Panc1 (cell line): Measurements from ENCODE around the gene PRKD1. TPM values are rescaled to one million over a fixed set of nuclear protein-coding genes. Genes with fewer than 3 reads are reported as not detected.

ENCODE experiments used
- ATAC-seq: fragments of 200-7000 bp; cut with Tn5 transposase; 2 replicates; pipeline ENCODE4 v1.9.1; 2020; ENCODE audit warnings: mild to moderate bottlenecking, moderate library complexity
- BruUV-seq: library from RNA; stranded (reverse); fragments of 400-500 nt; replicated peaks from 2 replicates; lab custom pipeline; 2021; lab: Mats Ljungman, UMichigan
- CTCF ChIA-PET: fragments of 300-600 bp; sonication (Branson Sonifier 250); formaldehyde crosslinking; loops from one replicate; lab custom pipeline; 2022; ENCODE audit warnings: antibody characterized with exemption; lab: Charles Lee
- POLR2A ChIA-PET: fragments of 300-600 bp; sonication (Branson Sonifier 250); formaldehyde crosslinking; loops from one replicate; lab custom pipeline; 2022; ENCODE audit warnings: antibody characterized with exemption; lab: Charles Lee
- DNase-seq: peaks from one replicate; pipeline ENCODE4 v3.0.0-alpha.2; 2010; ENCODE audit warnings: low read depth, low spot score
- H3K27ac ChIP-seq: 2 replicates; pipeline ENCODE4 v1.5.1; 2011; ENCODE audit warnings: mild to moderate bottlenecking, low read length, inconsistent platforms
- H3K27me3 ChIP-seq: fragments of 200-500 bp; sonication (Bioruptor generic); 2 replicates; pipeline ENCODE4 v1.6.0; 2014; ENCODE audit warnings: low read length, inconsistent platforms; ENCODE audit not compliant: control insufficient read depth, insufficient read depth
- H3K36me3 ChIP-seq: fragments of 200-500 bp; sonication (Bioruptor generic); 2 replicates; pipeline ENCODE4 v1.5.1; 2014; ENCODE audit warnings: inconsistent platforms, mild to moderate bottlenecking, low read length, moderate library complexity; ENCODE audit not compliant: control insufficient read depth, insufficient read depth
- H3K4me1 ChIP-seq: 2 replicates; pipeline ENCODE4 v1.5.1; 2011; ENCODE audit warnings: inconsistent platforms, mild to moderate bottlenecking, low read length, moderate library complexity; ENCODE audit not compliant: control insufficient read depth, insufficient read depth
- H3K4me3 ChIP-seq, 2 experiments: 2 replicates each; pipeline ENCODE4 v1.5.1; 2011 to 2012; ENCODE audit warnings: low read depth in 2 of 2, low read length in 2 of 2, mild to moderate bottlenecking in 2 of 2, inconsistent platforms in 1 of 2, moderate library complexity in 1 of 2
- H3K9me3 ChIP-seq: fragments of 200-500 bp; sonication (Bioruptor generic); 2 replicates; pipeline ENCODE4 v1.5.1; 2014; ENCODE audit warnings: low read depth, mild to moderate bottlenecking, inconsistent platforms, low read length, moderate library complexity; ENCODE audit not compliant: control insufficient read depth, insufficient read depth
- POLR2AphosphoS5 ChIP-seq: IDR thresholded peaks from 2 replicates; pipeline ENCODE4 v1.6.1; 2012; ENCODE audit warnings: mild to moderate bottlenecking, low read depth, low read length, moderate library complexity
- REST ChIP-seq, 2 experiments: IDR thresholded peaks; 2 replicates each; pipeline ENCODE4 v1.6.1; 2011 to 2012; ENCODE audit warnings: low read depth in 2 of 2, control low read depth in 1 of 2, low read length in 1 of 2, mild to moderate bottlenecking in 1 of 2, moderate library complexity in 1 of 2; ENCODE audit not compliant: insufficient read depth in 1 of 2
- SIN3A ChIP-seq: IDR thresholded peaks from 2 replicates; pipeline ENCODE4 v1.6.1; 2012; ENCODE audit warnings: low read depth, mild to moderate bottlenecking, low read length, moderate library complexity, borderline replicate concordance; ENCODE audit not compliant: insufficient read depth
- TCF7L2 ChIP-seq: IDR thresholded peaks from 2 replicates; pipeline ENCODE4 v1.6.1; 2011; ENCODE audit warnings: mild to moderate bottlenecking, low read depth, low read length, inconsistent platforms
- in situ Hi-C: cut with HindIII; loops from 2 replicates; pipeline ENCODE4 v1.10.0; 2016; ENCODE audit warnings: low sequenced_read_pairs, low pct_unique_long_range_greater_than_20kb
- intact Hi-C: fragments of 100-400 bp; cut with micrococcal nuclease; formaldehyde crosslinking; loops from one replicate; pipeline ENCODE4 v1.10.0; 2022; ENCODE audit not compliant: unreplicated experiment
- total RNA-seq: library from RNA; stranded (reverse); gene quantifications from one replicate; pipeline ENCODE4 v1.2.1, GENCODE V29; 2021; ENCODE audit not compliant: unreplicated experiment
- TF ChIP-seq, protein P1 (sequence below): fragments of 450-650 bp; IDR thresholded peaks from 2 replicates; pipeline ENCODE4 v1.5.1; 2017; ENCODE audit warnings: mild to moderate bottlenecking

Gene PRKD1
- total RNA-seq, 1 experiment from 2014 or later: 8.2 TPM

DNA sequence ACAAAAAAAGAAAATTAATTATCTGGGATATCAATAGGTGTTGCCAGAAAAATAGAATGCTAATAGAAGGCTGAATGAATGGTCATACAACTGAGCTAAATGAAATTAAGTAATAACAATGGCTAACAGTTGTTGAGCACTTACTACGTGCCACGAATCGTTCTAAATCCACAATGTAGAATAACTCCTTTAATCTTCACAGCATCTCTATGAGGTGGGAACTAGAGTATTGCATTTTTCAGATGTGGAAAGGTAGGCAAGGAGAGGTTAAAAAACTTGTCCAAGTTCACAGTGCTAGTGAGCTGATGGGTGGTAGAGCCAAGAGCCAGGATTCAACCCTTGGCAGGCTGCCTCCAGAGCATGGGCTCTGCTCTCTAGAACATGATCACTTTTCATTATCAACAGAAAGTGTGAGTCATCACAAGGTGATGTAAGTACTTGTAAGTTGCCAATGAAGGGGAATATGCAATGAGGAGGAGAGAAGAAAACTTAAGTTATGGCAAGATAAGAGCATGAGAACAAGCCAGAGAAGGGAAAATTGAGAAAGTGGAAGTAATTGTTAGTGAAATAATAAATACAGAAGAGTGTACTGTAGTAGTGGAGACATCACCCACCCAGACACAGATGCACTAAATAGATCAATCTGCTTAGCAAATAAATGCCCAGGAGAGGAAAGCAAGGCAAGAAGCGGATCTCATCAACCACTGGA, 122.1 kb downstream of the PRKD1 start:
- ChIA-PET POLR2A (no interaction called here), CTCF (no interaction called here)
- intact Hi-C loops: no loop called here
- Histone ChIP-seq H3K4me1 (no peaks in the 10 kb centered on the region; the same call in none of the 2 replicates), H3K27ac (peak overlapping the region; percentile 29; the same call in 1 of the 2 replicates), H3K4me3 (no peak overlapping the region), H3K36me3 (no peaks in the 10 kb centered on the region), H3K27me3 (no peaks in the 10 kb centered on the region), H3K9me3 (no peaks in the 10 kb centered on the region)
- in situ Hi-C loops: no loop called here
- TF ChIP-seq SIN3A (no peak), TCF7L2 (no peak), REST (IDR thresholded peaks at IDR 0.05; ENCODE audit: insufficient read depth in 1 of 2, low read depth in 2 of 2, low read length in 1 of 2) (no peak), POLR2AphosphoS5 (no peak)
- TF ChIP-seq, protein P1, sequence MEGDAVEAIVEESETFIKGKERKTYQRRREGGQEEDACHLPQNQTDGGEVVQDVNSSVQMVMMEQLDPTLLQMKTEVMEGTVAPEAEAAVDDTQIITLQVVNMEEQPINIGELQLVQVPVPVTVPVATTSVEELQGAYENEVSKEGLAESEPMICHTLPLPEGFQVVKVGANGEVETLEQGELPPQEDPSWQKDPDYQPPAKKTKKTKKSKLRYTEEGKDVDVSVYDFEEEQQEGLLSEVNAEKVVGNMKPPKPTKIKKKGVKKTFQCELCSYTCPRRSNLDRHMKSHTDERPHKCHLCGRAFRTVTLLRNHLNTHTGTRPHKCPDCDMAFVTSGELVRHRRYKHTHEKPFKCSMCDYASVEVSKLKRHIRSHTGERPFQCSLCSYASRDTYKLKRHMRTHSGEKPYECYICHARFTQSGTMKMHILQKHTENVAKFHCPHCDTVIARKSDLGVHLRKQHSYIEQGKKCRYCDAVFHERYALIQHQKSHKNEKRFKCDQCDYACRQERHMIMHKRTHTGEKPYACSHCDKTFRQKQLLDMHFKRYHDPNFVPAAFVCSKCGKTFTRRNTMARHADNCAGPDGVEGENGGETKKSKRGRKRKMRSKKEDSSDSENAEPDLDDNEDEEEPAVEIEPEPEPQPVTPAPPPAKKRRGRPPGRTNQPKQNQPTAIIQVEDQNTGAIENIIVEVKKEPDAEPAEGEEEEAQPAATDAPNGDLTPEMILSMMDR: no peak
- ATAC-seq (no peak; the same call in 1 of the 2 replicates), DNase-seq (peak; percentile 30)
- BruUV-seq: no TSS peak

- ATAC-seq: no peak
- Histone ChIP-seq H3K9me3 (no peaks in the 10 kb centered on the region), H3K27me3 (no peaks in the 10 kb centered on the region), H3K27ac (no peak overlapping the region), H3K4me1 (no peaks in the 10 kb centered on the region; the same call in 1 of the 2 replicates), H3K4me3 (no peak overlapping the region), H3K36me3 (no peaks in the 10 kb centered on the region)
- DNase-seq: no peak
- BruUV-seq: no TSS peak
- intact Hi-C loops (no loop called here), in situ Hi-C loops (no loop called here)
- POLR2A ChIA-PET: no interaction called here
- CTCF ChIA-PET: no interaction called here
- TF ChIP-seq TCF7L2 (no peak), POLR2AphosphoS5 (no peak), SIN3A (no peak), REST (IDR thresholded peaks at IDR 0.05; ENCODE audit: insufficient read depth in 1 of 2, low read depth in 2 of 2, low read length in 1 of 2) (no peak)
- TF ChIP-seq, protein P1: no peak
These were observed 123.0 kb downstream of the PRKD1 start for GRCh38 chr14:29804481-29805266.
